Non-pigmented ciliary epithelial cell (primary cell): ENCODE results near the gene MAP3K20.

Experiments
- DNase-seq: peaks from one replicate; pipeline ENCODE4 v3.0.0-alpha.2; 2010; ENCODE audit warnings: low read depth

The MAP3K20 gene

DNA sequence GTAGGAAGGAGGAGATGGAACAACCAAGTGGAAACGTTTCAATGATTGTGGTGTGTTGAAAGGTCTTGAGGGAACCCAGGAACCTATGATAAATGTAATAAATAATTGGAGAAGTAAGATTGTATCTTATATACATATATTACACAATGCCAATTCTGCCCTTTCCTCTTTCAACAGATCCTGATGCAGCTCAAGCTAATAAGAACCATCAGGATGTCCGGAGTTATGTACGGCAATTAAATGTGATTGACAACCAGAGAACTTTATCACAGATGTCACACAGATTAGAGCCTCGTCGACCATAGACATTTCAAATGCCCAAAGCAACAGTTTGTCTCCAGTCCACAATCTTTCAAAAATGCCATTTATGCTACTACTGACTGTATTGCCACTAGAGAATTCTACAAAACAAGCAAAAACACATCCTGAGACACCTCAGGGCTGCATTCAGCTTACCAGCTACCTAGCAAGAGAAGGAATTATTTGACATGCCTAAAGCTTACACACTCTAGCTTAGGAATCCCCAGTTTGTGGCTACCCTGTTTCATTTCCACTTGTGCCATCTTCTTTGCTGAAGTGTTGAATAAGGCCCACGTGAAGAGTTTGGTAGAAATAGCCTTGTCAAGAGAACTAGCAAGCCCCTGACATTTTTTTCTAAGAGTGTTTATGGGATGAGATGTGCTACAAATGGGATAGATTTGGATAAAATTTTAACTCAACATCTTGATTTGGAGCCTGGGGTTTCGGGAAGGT lies 24.0 kb upstream of the MAP3K20 start:
- DNase-seq, result no peak

- no peak for DNase-seq
Observed at GRCh38 chr2:173053043-173053699, 22.5 kb upstream of the MAP3K20 start.

GRCh38 chr2:173054466-173054865 lies 21.2 kb upstream of the MAP3K20 start:
- peak; percentile 48 for DNase-seq

- no peak for DNase-seq
Observed at GRCh38 chr2:173056705-173057364, 18.8 kb upstream of the MAP3K20 start.

GRCh38 chr2:173058097-173058496 lies 17.5 kb upstream of the MAP3K20 start:
- DNase-seq, result no peak

DNA sequence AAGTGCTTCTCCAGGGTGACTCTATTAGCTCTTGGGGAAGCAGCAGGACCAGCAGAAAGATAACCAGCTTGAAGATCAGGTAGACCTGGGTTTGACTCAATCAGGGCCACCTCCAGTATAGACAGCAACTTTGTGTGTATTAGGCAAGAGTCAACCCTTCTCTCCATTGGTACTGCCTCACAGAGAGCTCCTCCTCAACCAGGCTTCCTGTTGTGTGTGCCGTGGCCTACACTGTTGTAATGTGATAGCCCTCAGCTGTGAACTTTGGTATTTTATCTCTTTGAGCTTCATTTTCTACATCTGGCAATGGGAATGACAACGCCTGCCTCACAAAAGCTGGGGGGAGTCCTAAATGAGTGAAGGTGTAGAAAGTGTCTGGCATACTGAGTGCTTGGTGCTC lies 17.0 kb upstream of the MAP3K20 start:
- no peak for DNase-seq

GRCh38 chr2:173059292-173059691 lies 16.4 kb upstream of the MAP3K20 start:
- no peak for DNase-seq

GRCh38 chr2:173059971-173060461 lies 15.6 kb upstream of the MAP3K20 start:
- DNase-seq, result no peak

GRCh38 chr2:173062801-173063200 lies 12.8 kb upstream of the MAP3K20 start:
- DNase-seq, result no peak

GRCh38 chr2:173064151-173064805 lies 11.4 kb upstream of the MAP3K20 start:
- DNase-seq, result no peak

DNA sequence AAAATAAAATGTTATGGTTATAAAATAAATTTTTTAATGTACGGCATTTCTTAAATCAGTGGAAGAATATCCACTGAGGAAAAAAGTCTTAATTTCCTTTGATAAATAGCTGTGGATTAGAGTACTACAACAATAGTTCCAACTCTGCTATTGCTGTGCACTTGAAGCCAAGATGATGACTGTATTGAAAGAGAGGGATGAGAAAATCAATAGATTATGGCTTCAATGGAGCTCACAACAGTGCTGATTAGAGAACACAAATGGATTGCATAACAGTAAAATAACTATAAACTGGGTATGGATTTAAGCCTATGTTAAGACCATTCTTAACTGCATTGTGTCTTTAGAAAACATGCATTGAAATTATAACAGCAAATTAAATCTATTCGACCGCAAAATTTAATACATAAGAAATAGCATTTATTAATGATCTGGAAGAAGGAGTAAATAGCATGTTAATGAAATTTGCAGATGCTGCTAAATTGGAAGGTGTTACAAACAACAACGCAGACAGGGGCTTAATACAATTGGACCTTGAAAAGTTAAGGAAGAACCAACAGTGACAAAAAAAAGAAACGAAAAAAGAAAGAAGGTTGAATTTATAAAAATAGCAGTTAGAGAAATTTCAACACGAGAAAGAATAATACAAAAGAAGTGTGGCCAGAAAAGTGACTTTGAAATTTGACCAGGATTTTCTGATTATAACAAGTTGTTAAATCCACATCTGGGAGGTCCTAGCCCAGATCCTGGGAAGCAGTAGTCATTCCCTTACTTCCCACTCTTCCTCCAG lies 8.6 kb upstream of the MAP3K20 start:
- DNase-seq, result no peak

DNA sequence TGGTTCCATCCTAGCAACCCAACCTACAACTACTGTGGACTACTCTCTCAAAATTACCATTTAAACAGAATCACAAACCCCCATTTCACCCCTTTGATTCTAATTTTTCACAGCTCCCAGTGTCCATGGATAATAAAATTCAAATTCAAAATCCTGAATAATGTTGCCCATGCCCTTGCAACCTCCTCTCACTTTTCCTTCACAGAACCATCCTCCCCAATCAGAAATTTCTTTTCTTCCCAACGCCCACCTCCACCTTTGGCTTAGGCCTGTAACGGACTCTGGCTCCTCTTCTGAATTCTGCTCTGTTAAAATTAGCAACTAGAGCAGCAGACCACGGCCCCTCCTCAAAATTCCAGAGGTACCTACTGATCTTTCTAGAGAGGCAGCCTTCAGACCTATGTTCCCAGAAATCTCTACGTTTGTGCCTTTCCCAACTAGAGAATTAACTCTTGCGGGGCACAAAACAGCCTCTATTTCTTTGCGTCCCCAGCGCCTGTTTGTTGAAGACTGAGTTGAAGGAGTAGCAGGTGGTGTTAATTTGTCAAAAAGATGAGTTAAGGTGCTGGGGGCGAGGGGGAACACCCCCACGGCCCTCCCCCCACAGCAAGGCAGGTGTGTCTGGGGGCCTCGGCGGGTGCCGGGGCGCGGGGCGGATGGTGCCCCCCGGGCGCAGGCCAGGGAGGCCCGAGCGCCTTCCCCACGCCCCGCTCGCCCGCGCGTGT lies 428 bp upstream of the MAP3K20 start:
- DNase-seq, result no peak

DNA sequence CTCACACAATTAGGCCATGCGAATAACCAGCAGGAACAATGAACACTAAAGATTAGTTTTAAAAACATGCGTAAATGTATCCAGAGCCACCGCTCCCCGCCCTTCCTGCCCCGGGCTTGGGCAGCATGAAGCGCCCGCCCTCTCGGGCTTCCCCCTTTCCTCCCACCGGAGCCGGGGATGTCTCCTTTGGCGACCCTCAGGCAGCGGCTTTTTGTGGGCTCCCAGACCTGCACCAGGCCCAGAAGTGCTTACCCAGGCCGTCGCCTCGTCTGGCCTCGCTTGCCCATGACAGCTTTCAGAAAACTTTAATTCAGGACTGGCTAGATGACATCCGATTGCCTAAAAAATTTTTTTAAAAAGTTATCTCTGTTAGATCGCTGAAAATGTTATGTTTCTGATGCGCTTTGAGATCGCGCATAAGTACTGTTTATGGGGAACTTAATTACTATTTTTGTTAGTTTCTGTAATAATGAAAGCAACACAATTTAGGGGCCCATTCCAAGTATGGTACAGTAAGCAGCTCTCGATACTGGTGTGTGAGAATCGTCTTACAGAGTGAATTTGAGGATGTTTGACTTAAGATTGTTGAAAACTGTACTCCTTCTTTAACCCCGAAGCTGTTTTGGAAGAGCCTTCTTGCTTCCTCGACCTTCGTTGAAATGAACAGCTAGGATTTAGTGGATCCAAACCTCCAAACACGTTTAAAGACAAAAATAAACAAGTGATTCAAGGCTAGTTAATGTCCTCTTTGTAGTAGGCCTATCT lies 1.1 kb downstream of the MAP3K20 start:
- DNase-seq, result no peak

- no peak for DNase-seq
Observed at GRCh38 chr2:173077506-173078177, 2.0 kb downstream of the MAP3K20 start.

DNA sequence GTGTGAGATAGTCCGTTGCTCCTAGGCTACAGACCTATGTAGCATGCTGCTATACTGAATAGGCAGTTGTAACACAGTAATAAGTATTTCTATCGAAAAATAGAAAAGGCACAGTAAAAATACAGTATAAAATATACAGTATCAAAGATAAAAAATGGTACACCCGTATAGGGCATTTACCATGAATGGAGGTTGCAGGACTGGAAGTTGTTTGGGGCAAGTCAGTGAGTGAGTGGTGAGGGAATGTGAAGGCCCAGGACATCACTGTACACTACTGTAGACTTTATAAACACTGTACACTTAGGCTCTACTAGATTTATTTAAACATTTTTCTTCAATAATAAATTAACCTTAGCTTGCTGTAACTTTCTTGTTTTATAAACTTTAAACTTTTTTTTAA lies 3.5 kb downstream of the MAP3K20 start:
- no peak for DNase-seq

DNA sequence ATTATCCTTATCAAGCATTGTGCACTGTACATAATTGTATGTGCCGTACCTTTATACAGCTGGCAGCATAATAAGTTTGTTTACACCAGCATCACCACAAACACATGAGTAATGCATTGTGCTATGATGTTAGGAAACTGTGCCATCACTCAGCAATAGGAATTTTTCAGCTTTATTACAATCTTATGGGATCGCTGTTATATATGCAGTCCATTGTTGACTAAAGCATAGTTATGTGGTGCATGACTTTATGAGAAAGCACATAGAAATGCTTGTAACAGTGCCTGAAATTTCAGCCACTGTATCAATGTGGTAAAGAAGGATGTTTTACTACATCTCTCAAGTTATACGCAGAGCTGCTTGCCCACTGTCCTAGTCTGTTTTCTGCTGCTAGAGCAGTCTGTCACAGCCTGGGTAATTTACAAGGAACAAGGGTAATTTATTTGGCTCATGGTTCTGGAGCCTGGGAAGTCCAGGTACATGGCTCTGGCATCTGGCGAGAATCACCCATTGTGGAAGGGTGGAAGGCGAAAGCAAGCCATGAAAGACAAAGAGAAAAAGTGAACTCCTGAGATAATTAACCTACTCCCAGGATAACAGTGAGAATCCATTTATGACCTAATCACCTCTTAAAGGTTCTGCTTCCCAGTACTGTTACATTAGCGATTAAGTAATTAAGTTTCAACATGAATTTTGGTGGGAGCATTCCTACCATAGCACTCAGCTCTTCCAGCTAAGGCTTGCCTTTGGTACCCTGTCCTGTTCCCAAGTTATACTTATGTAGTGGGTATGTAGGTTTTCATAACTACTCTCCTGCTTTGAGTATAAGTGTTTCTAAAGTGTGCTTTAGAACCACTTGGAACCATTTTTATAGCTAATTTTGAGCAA lies 4.6 kb downstream of the MAP3K20 start:
- peak; percentile 92 for DNase-seq

- DNase-seq, result no peak
Observed at GRCh38 chr2:173086518-173087213, 11.0 kb downstream of the MAP3K20 start.

DNA sequence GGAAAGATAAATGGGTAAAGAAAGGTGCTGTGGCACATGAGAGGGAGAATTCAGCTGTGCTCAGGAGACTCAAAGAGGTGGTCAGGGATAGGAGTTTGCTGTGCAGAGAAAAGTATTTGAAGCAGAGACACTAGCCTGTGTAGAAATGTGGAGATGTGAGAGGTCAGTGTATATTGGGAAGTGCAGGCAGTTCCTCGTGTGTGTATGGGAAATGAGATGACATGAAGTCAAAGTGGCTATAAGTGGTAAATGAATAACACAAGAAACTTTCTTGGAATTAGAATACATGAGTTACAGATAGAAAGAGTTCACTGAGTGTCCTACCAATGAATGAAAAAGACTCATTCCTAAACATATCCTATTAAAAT lies 11.6 kb downstream of the MAP3K20 start:
- DNase-seq, result no peak
